Thyroid gland (tissue), 4 donors: Measurements from ENCODE around the gene PARP8. TPM values are rescaled to one million over a fixed set of nuclear protein-coding genes. Genes with fewer than 3 reads are reported as not detected.

ENCODE experiments used
- DNase-seq, 2 donors: peaks; one replicate each; pipeline ENCODE4 v3.0.0-alpha.2; 2019
- H3K27ac ChIP-seq, 3 donors: fragments of 200-600 bp; sonication (generic); 1 replicate in 2 of 3; 2 replicates in 1 of 3; pipeline ENCODE4 v1.5.1; 2016 to 2019; ENCODE audit warnings: mild to moderate bottlenecking in 1 of 3, moderate library complexity in 1 of 3
- H3K27me3 ChIP-seq: fragments of 200-600 bp; sonication (generic); one replicate; pipeline ENCODE4 v1.5.1; 2019
- H3K36me3 ChIP-seq, 2 donors: fragments of 200-600 bp; sonication (generic); one replicate each; pipeline ENCODE4 v1.5.1; 2016 to 2019
- H3K4me1 ChIP-seq, 2 donors: fragments of 200-600 bp; sonication (generic); one replicate each; pipeline ENCODE4 v1.5.1; 2017 to 2019
- H3K4me3 ChIP-seq, 3 donors: fragments of 200-600 bp; sonication (generic); replicated peaks in 1 of 3; 1 replicate in 2 of 3; 2 replicates in 1 of 3; pipeline ENCODE4 v1.5.1; 2016; ENCODE audit warnings: mild to moderate bottlenecking in 1 of 3
- H3K9me3 ChIP-seq: fragments of 200-600 bp; sonication (generic); one replicate; pipeline ENCODE4 v1.5.1; 2017
- CTCF ChIP-seq, 6 experiments: fragments of 200-600 bp in 3 of 6; fragments of 450-650 bp in 3 of 6; sonication (generic) in 3 of 6; IDR thresholded peaks; one replicate each; pipeline ENCODE4 v1.5.1; 2016 to 2019; ENCODE audit warnings: antibody characterized with exemption in 6 of 6, mild to moderate bottlenecking in 2 of 6, inconsistent platforms in 1 of 6, moderate library complexity in 1 of 6
- POLR2A ChIP-seq, 2 donors: fragments of 450-650 bp; IDR thresholded peaks; one replicate each; pipeline ENCODE4 v1.6.1; 2017; ENCODE audit warnings: antibody characterized with exemption in 2 of 2, mild to moderate bottlenecking in 2 of 2, moderate library complexity in 1 of 2
- WGBS, 2 donors: methylation state at CpG; one replicate each; pipeline ENCODE4 v1.1.5; 2017; 5-methylcytosine and 5-hydroxymethylcytosine counted together
- intact Hi-C: fragments of 100-400 bp; cut with DNase I; formaldehyde crosslinking; loops from one replicate; pipeline ENCODE4 v1.15.1; 2023
- total RNA-seq, 4 donors: library from RNA; depleted of rRNA; stranded (reverse); fragments of >200 nt; gene quantifications; one replicate each; pipeline ENCODE4 v1.2.3, GENCODE V29; 2016

Gene PARP8
- total RNA-seq, 4 donors from 2014 or later, result 71.2 to 151 (median 107) TPM

- H3K4me3 ChIP-seq, result no peak overlapping the region
- H3K36me3 ChIP-seq, result no peaks in the 10 kb centered on the region
- no peak for DNase-seq
- H3K27ac ChIP-seq, result no peak overlapping the region
- intact Hi-C loops, result no loop called here
- WGBS, 2 donors, result 93 to 95% methylated on average over 1 of the region's 1 CpG
- no peaks in the 10 kb centered on the region for H3K9me3 ChIP-seq
- no peaks in the 10 kb centered on the region for H3K4me1 ChIP-seq
- TF ChIP-seq CTCF (IDR thresholded peaks at IDR 0.05), result no peak
- no peak for TF ChIP-seq POLR2A (IDR thresholded peaks at IDR 0.05)
- no peaks in the 10 kb centered on the region for H3K27me3 ChIP-seq
These were observed 188.6 kb downstream of the PARP8 start for GRCh38 chr5:50855001-50855400.

GRCh38 chr5:50856401-50857119 is 190.1 kb downstream of the PARP8 start:
- no peaks in the 10 kb centered on the region for H3K4me1 ChIP-seq
- no peak overlapping the region for H3K27ac ChIP-seq
- 73 to 84% methylated on average over 3 of the region's 3 CpGs for WGBS, 2 donors
- H3K9me3 ChIP-seq, result no peaks in the 10 kb centered on the region
- no peaks in the 10 kb centered on the region for H3K36me3 ChIP-seq
- no peak for TF ChIP-seq CTCF (IDR thresholded peaks at IDR 0.05)
- TF ChIP-seq POLR2A (IDR thresholded peaks at IDR 0.05), result no peak
- no peaks in the 10 kb centered on the region for H3K27me3 ChIP-seq
- H3K4me3 ChIP-seq, result no peak overlapping the region
- DNase-seq, result no peak
- intact Hi-C loops, result no loop called here

- Histone ChIP-seq H3K4me3 (no peak overlapping the region), H3K27ac (no peak overlapping the region), H3K9me3 (no peaks in the 10 kb centered on the region), H3K36me3 (no peaks in the 10 kb centered on the region), H3K4me1 (no peaks in the 10 kb centered on the region), H3K27me3 (no peaks in the 10 kb centered on the region)
- TF ChIP-seq CTCF (IDR thresholded peaks at IDR 0.05) (no peak), POLR2A (IDR thresholded peaks at IDR 0.05) (no peak)
- no peak for DNase-seq
- 94% methylated on average over 3 of the region's 3 CpGs for WGBS, 2 donors
- intact Hi-C loops, result no loop called here
These were observed 197.2 kb downstream of the PARP8 start for GRCh38 chr5:50863534-50864170.

- DNase-seq, result no peak
- Histone ChIP-seq H3K27ac (no peak overlapping the region), H3K4me3 (no peak overlapping the region), H3K4me1 (no peaks in the 10 kb centered on the region), H3K9me3 (no peaks in the 10 kb centered on the region), H3K36me3 (no peaks in the 10 kb centered on the region), H3K27me3 (no peaks in the 10 kb centered on the region)
- no peak for TF ChIP-seq CTCF (IDR thresholded peaks at IDR 0.05)
- no peak for TF ChIP-seq POLR2A (IDR thresholded peaks at IDR 0.05)
- intact Hi-C loops, result no loop called here
- WGBS, 2 donors, result 45 to 65% methylated on average over 2 of the region's 2 CpGs
These were observed 198.0 kb downstream of the PARP8 start for GRCh38 chr5:50864466-50864865.

GRCh38 chr5:50866415-50866814 is 200.0 kb downstream of the PARP8 start:
- DNase-seq, result no peak
- 62 to 75% methylated on average over 1 of the region's 1 CpG for WGBS, 2 donors
- no peaks in the 10 kb centered on the region for H3K36me3 ChIP-seq
- no peak overlapping the region for H3K4me3 ChIP-seq
- intact Hi-C loops, result no loop called here
- no peaks in the 10 kb centered on the region for H3K27me3 ChIP-seq
- no peaks in the 10 kb centered on the region for H3K4me1 ChIP-seq
- H3K9me3 ChIP-seq, result no peaks in the 10 kb centered on the region
- no peak overlapping the region for H3K27ac ChIP-seq
- TF ChIP-seq POLR2A (IDR thresholded peaks at IDR 0.05) (no peak), CTCF (IDR thresholded peaks at IDR 0.05) (no peak)
